ENCODE results near the gene CCDC102B. TPM values are rescaled to one million over a fixed set of nuclear protein-coding genes. Genes with fewer than 3 reads are reported as not detected.

Gene CCDC102B
- total and polyA plus RNA-seq, 4 donors = 7.1 to 78.8 (median 19.9) TPM

- Histone ChIP-seq H3K36me3 (ENCODE audit: control insufficient read depth in 4 of 4, insufficient read depth in 4 of 4, low read length in 4 of 4) (no peaks in the 10 kb centered on the region), H3K4me1 (ENCODE audit: control insufficient read depth in 5 of 5, insufficient read depth in 5 of 5, low read length in 5 of 5) (peaks cover 0 to 23% (median 5%) of the 10 kb centered on the region in 5 donors), H3K27ac (ENCODE audit: low read depth in 1 of 2, low read length in 1 of 2) (no peak overlapping the region), H3K4me3 (no peak overlapping the region), H3K27me3 (ENCODE audit: control insufficient read depth in 3 of 3, insufficient read depth in 3 of 3, low read length in 2 of 3) (no peaks in the 10 kb centered on the region), H3K9me3 (ENCODE audit: control insufficient read depth in 4 of 4, insufficient read depth in 3 of 4, low read length in 3 of 4) (no peaks in the 10 kb centered on the region), H3K9ac (ENCODE audit: insufficient read depth in 1 of 2, low read length in 2 of 2) (no peak overlapping the region)
- DNase-seq (no peak), ATAC-seq (ENCODE audit: insufficient read depth, low FRiP score) (no peak)
- 62 to 74% methylated on average over 7 of the region's 7 CpGs for WGBS, 2 donors
- no peak for TF ChIP-seq CTCF (IDR thresholded peaks at IDR 0.05; ENCODE audit: control extremely low read depth, extremely low read depth)
Measured at GRCh38 chr18:68800075-68800474, 2.2 kb downstream of the CCDC102B start.

GRCh38 chr18:68803356-68803755 is 5.5 kb downstream of the CCDC102B start:
- Histone ChIP-seq H3K9ac (ENCODE audit: insufficient read depth in 1 of 2, low read length in 2 of 2) (no peak overlapping the region), H3K27me3 (ENCODE audit: control insufficient read depth in 3 of 3, insufficient read depth in 3 of 3, low read length in 2 of 3) (no peaks in the 10 kb centered on the region), H3K9me3 (ENCODE audit: control insufficient read depth in 4 of 4, insufficient read depth in 3 of 4, low read length in 3 of 4) (no peaks in the 10 kb centered on the region), H3K4me3 (no peak overlapping the region), H3K4me1 (ENCODE audit: control insufficient read depth in 5 of 5, insufficient read depth in 5 of 5, low read length in 5 of 5) (peaks cover 0 to 9% (median 5%) of the 10 kb centered on the region in 5 donors), H3K27ac (ENCODE audit: low read depth in 1 of 2, low read length in 1 of 2) (no peak overlapping the region), H3K36me3 (ENCODE audit: control insufficient read depth in 4 of 4, insufficient read depth in 4 of 4, low read length in 4 of 4) (no peaks in the 10 kb centered on the region)
- WGBS, 2 donors = 54 to 70% methylated on average over 3 of the region's 3 CpGs
- TF ChIP-seq CTCF (IDR thresholded peaks at IDR 0.05; ENCODE audit: control extremely low read depth, extremely low read depth) = no peak
- ATAC-seq (ENCODE audit: insufficient read depth, low FRiP score) (no peak), DNase-seq (peak; percentile 85 to 94 (median 93))

GRCh38 chr18:68817584-68817983 is 19.7 kb downstream of the CCDC102B start:
- no peak for TF ChIP-seq CTCF (IDR thresholded peaks at IDR 0.05; ENCODE audit: control extremely low read depth, extremely low read depth)
- H3K9me3 ChIP-seq (ENCODE audit: control insufficient read depth in 4 of 4, insufficient read depth in 3 of 4, low read length in 3 of 4) = no peaks in the 10 kb centered on the region
- no peak overlapping the region for H3K4me3 ChIP-seq
- no peak overlapping the region for H3K27ac ChIP-seq (ENCODE audit: low read depth in 1 of 2, low read length in 1 of 2)
- no peaks in the 10 kb centered on the region for H3K36me3 ChIP-seq (ENCODE audit: control insufficient read depth in 4 of 4, insufficient read depth in 4 of 4, low read length in 4 of 4)
- H3K4me1 ChIP-seq (ENCODE audit: control insufficient read depth in 5 of 5, insufficient read depth in 5 of 5, low read length in 5 of 5) = peaks cover 0 to 6% (median 0%) of the 10 kb centered on the region in 5 donors
- ATAC-seq (ENCODE audit: insufficient read depth, low FRiP score) = no peak
- no peaks in the 10 kb centered on the region for H3K27me3 ChIP-seq (ENCODE audit: control insufficient read depth in 3 of 3, insufficient read depth in 3 of 3, low read length in 2 of 3)
- H3K9ac ChIP-seq (ENCODE audit: insufficient read depth in 1 of 2, low read length in 2 of 2) = no peak overlapping the region
- 65 to 73% methylated on average over 3 of the region's 3 CpGs for WGBS, 2 donors
- no peak for DNase-seq

- no peak for ATAC-seq (ENCODE audit: insufficient read depth, low FRiP score)
Measured at GRCh38 chr18:68818584-68818983, 20.7 kb downstream of the CCDC102B start.

More at GRCh38 chr18:68818584-68818983, 20.7 kb downstream of the CCDC102B start:
- Histone ChIP-seq H3K9me3 (ENCODE audit: control insufficient read depth in 4 of 4, insufficient read depth in 3 of 4, low read length in 3 of 4) (peaks cover 0 to 2% (median under 1%) of the 10 kb centered on the region in 4 donors), H3K9ac (ENCODE audit: insufficient read depth in 1 of 2, low read length in 2 of 2) (no peak overlapping the region), H3K27me3 (ENCODE audit: control insufficient read depth in 3 of 3, insufficient read depth in 3 of 3, low read length in 2 of 3) (no peaks in the 10 kb centered on the region), H3K4me3 (no peak overlapping the region), H3K4me1 (ENCODE audit: control insufficient read depth in 5 of 5, insufficient read depth in 5 of 5, low read length in 5 of 5) (peaks cover 0 to 6% (median 0%) of the 10 kb centered on the region in 5 donors), H3K27ac (ENCODE audit: low read depth in 1 of 2, low read length in 1 of 2) (no peak overlapping the region), H3K36me3 (ENCODE audit: control insufficient read depth in 4 of 4, insufficient read depth in 4 of 4, low read length in 4 of 4) (no peaks in the 10 kb centered on the region)
- no peak for TF ChIP-seq CTCF (IDR thresholded peaks at IDR 0.05; ENCODE audit: control extremely low read depth, extremely low read depth)
- 62 to 82% methylated on average over 2 of the region's 2 CpGs for WGBS, 2 donors
- DNase-seq = no peak
